ENCODE data around the gene SLC38A10. TPM values are rescaled to one million over a fixed set of nuclear protein-coding genes. Genes with fewer than 3 reads are reported as not detected.

The SLC38A10 gene
- total and polyA plus RNA-seq, 2 of the 13 experiments (the other 11 are each of a cell fraction or from before 2014, with no cell fraction given) = 23.4 to 55.8 TPM

- TF ChIP-seq FOXO4 (CRISPR knock-in tag; conservative IDR thresholded peaks at IDR 0.05) (0 out of 2 replicates have a peak, but pooled peaks have one; percentile 90), ZNF232 (CRISPR knock-in tag; IDR thresholded peaks at IDR 0.05; ENCODE audit: borderline replicate concordance) (0 out of 2 replicates have a peak, but pooled peaks have one; percentile 34), SP140L (CRISPR knock-in tag; IDR thresholded peaks at IDR 0.05; ENCODE audit: borderline replicate concordance) (0 out of 2 replicates have a peak, but pooled peaks have one; percentile 42), EP300 (IDR thresholded peaks at IDR 0.05; ENCODE audit: low read depth in 2 of 2, low read length in 2 of 2) (no peak), EP300 (CRISPR knock-in tag; IDR thresholded peaks at IDR 0.05; ENCODE audit: borderline replicate concordance) (no peak), YY1 (IDR thresholded peaks at IDR 0.05; ENCODE audit: insufficient read depth, insufficient replicate concordance, low read depth, low read length) (no peak), GMEB1 (CRISPR knock-in tag; IDR thresholded peaks at IDR 0.05; ENCODE audit: borderline replicate concordance) (no peak), THYN1 (CRISPR knock-in tag; IDR thresholded peaks at IDR 0.05; ENCODE audit: borderline replicate concordance, low read depth) (no peak), HOXA9 (CRISPR knock-in tag; IDR thresholded peaks at IDR 0.05; ENCODE audit: borderline replicate concordance) (no peak), MYC (CRISPR knock-in tag; IDR thresholded peaks at IDR 0.05; ENCODE audit: borderline replicate concordance) (no peak; the same call in 1 of the 2 replicates), ZBTB49 (CRISPR knock-in tag; IDR thresholded peaks at IDR 0.05; ENCODE audit: borderline replicate concordance) (no peak), ZBTB42 (CRISPR knock-in tag; IDR thresholded peaks at IDR 0.05) (no peak), ZNF577 (CRISPR knock-in tag; IDR thresholded peaks at IDR 0.05; ENCODE audit: borderline replicate concordance, low read depth) (no peak), ZNF224 (CRISPR knock-in tag; IDR thresholded peaks at IDR 0.05) (no peak), PCBP2 (optimal IDR thresholded peaks at IDR 0.05; ENCODE audit: low read depth, low read length, poor library complexity, severe bottlenecking) (no peak), SOX6 (IDR thresholded peaks at IDR 0.05) (no peak), SOX6 (CRISPR knock-in tag; IDR thresholded peaks at IDR 0.05) (no peak), MXI1 (IDR thresholded peaks at IDR 0.05; ENCODE audit: borderline replicate concordance, low read depth, low read length) (no peak), ZNF260 (CRISPR knock-in tag; IDR thresholded peaks at IDR 0.05; ENCODE audit: borderline replicate concordance, low read depth) (no peak), SPEN (CRISPR knock-in tag; IDR thresholded peaks at IDR 0.05; ENCODE audit: low read depth) (no peak; the same call in 1 of the 2 replicates), HMG20A (CRISPR knock-in tag; IDR thresholded peaks at IDR 0.05; ENCODE audit: borderline replicate concordance) (no peak), ZNF878 (CRISPR knock-in tag; IDR thresholded peaks at IDR 0.05) (no peak), TBP (CRISPR knock-in tag; IDR thresholded peaks at IDR 0.05) (no peak), MLLT10 (CRISPR knock-in tag; IDR thresholded peaks at IDR 0.05) (no peak)
These were observed 35.1 kb upstream of the SLC38A10 start (continued) for GRCh38 chr17:81329927-81330883.

All from HepG2 (cell line).